Measurements from ENCODE around the gene SH3TC2. TPM values are rescaled to one million over a fixed set of nuclear protein-coding genes. Genes with fewer than 3 reads are reported as not detected.

The SH3TC2 gene
- total and polyA plus RNA-seq, 2 of the 4 experiments (the other 2 are of a cell fraction) = 3.4 to 7.9 TPM

DNA sequence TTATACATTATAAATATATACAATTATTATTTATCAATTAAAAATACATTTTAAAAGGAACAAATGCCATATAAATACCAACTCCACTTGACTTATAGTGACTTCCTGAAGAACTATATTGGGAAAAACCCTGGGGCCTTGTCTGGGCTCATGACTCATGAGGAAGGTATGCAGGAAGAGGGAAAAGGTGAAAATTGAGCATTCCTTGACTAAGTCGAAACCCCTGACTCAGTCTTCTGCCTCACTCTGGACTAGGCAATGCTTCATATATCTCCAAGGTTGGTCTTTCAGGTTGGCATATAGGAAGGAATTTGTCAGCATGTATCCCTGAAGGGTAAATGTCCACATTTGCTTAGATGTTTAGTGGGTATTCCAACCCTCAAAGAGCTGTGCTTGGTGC is 78.5 kb downstream of the SH3TC2 start:
- Histone ChIP-seq H4K5ac (ENCODE audit: low read depth, low read length) (no peak overlapping the region), H3K23ac (ENCODE audit: low read depth, low read length) (peak overlapping the region; percentile 2; the same call in 1 of the 2 replicates), H3K9me3 (ENCODE audit: control insufficient read depth, insufficient read depth, low read length) (no peaks in the 10 kb centered on the region), H4K8ac (ENCODE audit: low read depth in 2 of 2, low read length in 2 of 2) (peak overlapping the region in 1 of 2 experiments; percentile 3; a peak in 1 of 4 replicates), H3K14ac (replicated peaks; ENCODE audit: low read depth, low read length) (peak overlapping the region; percentile 25; the same call in 1 of the 2 replicates), H4K20me1 (ENCODE audit: insufficient read depth, low read length) (no peaks in the 10 kb centered on the region), H3K9ac (ENCODE audit: low read depth, low read length) (no peak overlapping the region), H3K4ac (ENCODE audit: low read depth, low read length) (peak overlapping the region; percentile 22; the same call in 1 of the 2 replicates), H2BK120ac (ENCODE audit: low read depth, low read length) (peak overlapping the region; percentile 54), H3K18ac (ENCODE audit: low read depth, low read length) (no peak overlapping the region; the same call in 1 of the 2 replicates), H2BK5ac (ENCODE audit: low read depth, low read length, poor library complexity, severe bottlenecking) (peak overlapping the region; percentile 28), H3K79me1 (ENCODE audit: low read depth in 1 of 2, low read length in 2 of 2) (no peaks in the 10 kb centered on the region), H3K4me3 (ENCODE audit: insufficient read depth, low read depth, low read length) (no peak overlapping the region), H3K36me3 (ENCODE audit: control insufficient read depth, insufficient read depth, low read length) (no peaks in the 10 kb centered on the region), H3K27me3 (ENCODE audit: control insufficient read depth, insufficient read depth, low read length) (no peaks in the 10 kb centered on the region), H2AK9ac (replicated peaks; ENCODE audit: low read depth, low read length, poor library complexity) (no peak overlapping the region), H2AFZ (replicated peaks; ENCODE audit: low read length, poor library complexity) (no peak overlapping the region), H3K27ac (ENCODE audit: insufficient read depth, low read length) (no peak overlapping the region), H4K91ac (ENCODE audit: insufficient read depth, low read depth, low read length) (no peak overlapping the region), H2AK5ac (ENCODE audit: low read depth, low read length) (0 out of 2 replicates have a peak overlapping the region, but pooled peaks have one; percentile 18), H2BK15ac (ENCODE audit: low read depth, low read length) (peak overlapping the region; percentile 47; the same call in 1 of the 3 replicates), H3K56ac (ENCODE audit: extremely low read depth, insufficient read depth, low read length) (no peak overlapping the region), H2BK20ac (ENCODE audit: low read depth, low read length) (peak overlapping the region; percentile 75), H3K9me1 (ENCODE audit: insufficient read depth, low read length) (peaks cover 5% of the 10 kb centered on the region), H3K4me2 (ENCODE audit: low read depth, low read length) (no peak overlapping the region), H3K4me1 (ENCODE audit: control insufficient read depth, insufficient read depth, low read length) (peaks cover 3% of the 10 kb centered on the region; the same call in 1 of the 2 replicates)
- in situ Hi-C loops (cut with MboI; ENCODE audit: low sequenced_read_pairs) (no loop called here), dilution Hi-C loops (cut with HindIII; ENCODE audit: low sequenced_read_pairs, unreplicated experiment) (no loop called here), intact Hi-C loops (cut with micrococcal nuclease) (no loop called here)
- BruUV-seq (replicated peaks) = no TSS peak
- WGBS, 2 experiments (ENCODE audit: extremely low coverage in 2 of 2, insufficient read length in 1 of 2) = no CpG with 5 or more reads among the region's 1 CpG
- ChIA-PET POLR2A (ENCODE audit: unreplicated experiment) (no interaction called here), CTCF (interaction anchor here (1.2 kb wide), 2 partner anchors 17 to 26 kb away, joined by 3 read pairs; no protein-coding TSS in a partner anchor)
- peak; percentile 76 for DNase-seq
- no peak for ATAC-seq (ENCODE audit: low read depth)
- TF ChIP-seq RAD21 (IDR thresholded peaks at IDR 0.05; ENCODE audit: low read length) (no peak), POLR2A (IDR thresholded peaks at IDR 0.05; ENCODE audit: low read depth, low read length) (no peak), RFX5 (IDR thresholded peaks at IDR 0.05; ENCODE audit: low read depth, low read length) (no peak), CHD1 (IDR thresholded peaks at IDR 0.05; ENCODE audit: low read depth, low read length) (no peak)
- TF ChIP-seq, protein P1, sequence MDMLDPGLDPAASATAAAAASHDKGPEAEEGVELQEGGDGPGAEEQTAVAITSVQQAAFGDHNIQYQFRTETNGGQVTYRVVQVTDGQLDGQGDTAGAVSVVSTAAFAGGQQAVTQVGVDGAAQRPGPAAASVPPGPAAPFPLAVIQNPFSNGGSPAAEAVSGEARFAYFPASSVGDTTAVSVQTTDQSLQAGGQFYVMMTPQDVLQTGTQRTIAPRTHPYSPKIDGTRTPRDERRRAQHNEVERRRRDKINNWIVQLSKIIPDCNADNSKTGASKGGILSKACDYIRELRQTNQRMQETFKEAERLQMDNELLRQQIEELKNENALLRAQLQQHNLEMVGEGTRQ (IDR thresholded peaks at IDR 0.05; ENCODE audit: low read depth, low read length) = no peak

Data from IMR-90 (cell line).